Astrocyte of the cerebellum (primary cell): ENCODE measurements around the gene SPDYE4.

Experiments used
- DNase-seq: peaks from one replicate; pipeline ENCODE4 v3.0.0-alpha.2; 2011; ENCODE audit warnings: low read depth
- H3K4me3 ChIP-seq: 2 replicates; pipeline ENCODE4 v1.5.1; 2011; ENCODE audit warnings: mild to moderate bottlenecking, low read depth, low read length, moderate library complexity
- in situ Hi-C: cut with HindIII; loops from 2 replicates; pipeline ENCODE4 v1.10.0; 2017; ENCODE audit warnings: low sequenced_read_pairs
- TF ChIP-seq, protein P1 (sequence below): IDR thresholded peaks from 2 replicates; pipeline ENCODE4 v1.5.1; 2012; ENCODE audit warnings: low read length, low read depth, moderate library complexity, mild to moderate bottlenecking; ENCODE audit errors: missing control alignments

SPDYE4 gene

DNA sequence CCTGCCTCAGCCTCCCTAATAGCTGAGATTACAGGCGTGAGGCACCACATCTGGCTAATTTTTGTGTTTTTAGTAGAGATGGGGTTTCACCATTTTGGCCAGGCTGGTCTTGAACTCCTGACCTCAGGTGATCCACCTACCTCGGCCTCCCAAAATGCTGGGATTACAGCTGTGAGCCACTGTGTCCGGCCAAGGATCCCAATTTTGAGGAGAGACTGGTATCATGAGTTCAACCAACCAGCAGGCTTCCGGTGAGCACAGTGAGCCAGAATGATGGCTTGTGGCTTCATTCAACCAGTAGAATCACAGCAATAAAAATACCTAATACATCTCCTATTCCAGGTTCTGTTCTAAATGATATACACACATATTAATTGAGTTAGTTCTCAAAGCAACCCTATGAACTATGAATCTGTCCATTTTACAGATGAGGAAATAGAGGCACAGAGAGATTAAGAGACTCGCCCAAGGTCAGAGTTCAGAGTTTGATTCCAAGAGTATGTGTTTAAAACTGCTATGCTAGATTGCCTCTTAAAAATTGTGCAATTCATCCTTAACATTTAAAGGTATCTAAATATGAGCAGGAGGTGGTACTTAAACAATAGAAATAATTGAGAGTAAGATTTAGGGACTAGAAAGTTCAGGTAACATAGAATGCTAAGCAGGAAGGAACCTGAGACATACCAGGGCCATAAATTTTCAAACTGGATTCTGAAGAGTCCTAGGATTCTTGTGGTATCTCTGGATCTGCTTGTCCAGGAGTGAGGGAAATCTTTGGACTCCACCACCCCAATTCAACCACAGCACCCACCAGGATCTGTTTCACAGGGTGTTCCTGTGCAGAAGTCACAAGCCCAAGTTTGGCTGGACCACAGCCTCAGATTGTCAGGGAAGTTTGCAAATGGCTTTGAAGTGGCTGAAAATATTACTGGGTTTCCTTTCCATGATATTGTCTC lies 38.8 kb downstream of the SPDYE4 start:
- TF ChIP-seq, protein P1, sequence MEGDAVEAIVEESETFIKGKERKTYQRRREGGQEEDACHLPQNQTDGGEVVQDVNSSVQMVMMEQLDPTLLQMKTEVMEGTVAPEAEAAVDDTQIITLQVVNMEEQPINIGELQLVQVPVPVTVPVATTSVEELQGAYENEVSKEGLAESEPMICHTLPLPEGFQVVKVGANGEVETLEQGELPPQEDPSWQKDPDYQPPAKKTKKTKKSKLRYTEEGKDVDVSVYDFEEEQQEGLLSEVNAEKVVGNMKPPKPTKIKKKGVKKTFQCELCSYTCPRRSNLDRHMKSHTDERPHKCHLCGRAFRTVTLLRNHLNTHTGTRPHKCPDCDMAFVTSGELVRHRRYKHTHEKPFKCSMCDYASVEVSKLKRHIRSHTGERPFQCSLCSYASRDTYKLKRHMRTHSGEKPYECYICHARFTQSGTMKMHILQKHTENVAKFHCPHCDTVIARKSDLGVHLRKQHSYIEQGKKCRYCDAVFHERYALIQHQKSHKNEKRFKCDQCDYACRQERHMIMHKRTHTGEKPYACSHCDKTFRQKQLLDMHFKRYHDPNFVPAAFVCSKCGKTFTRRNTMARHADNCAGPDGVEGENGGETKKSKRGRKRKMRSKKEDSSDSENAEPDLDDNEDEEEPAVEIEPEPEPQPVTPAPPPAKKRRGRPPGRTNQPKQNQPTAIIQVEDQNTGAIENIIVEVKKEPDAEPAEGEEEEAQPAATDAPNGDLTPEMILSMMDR: no peak
- no peak for DNase-seq
- in situ Hi-C loops: no loop called here
- no peak overlapping the region for H3K4me3 ChIP-seq

DNA sequence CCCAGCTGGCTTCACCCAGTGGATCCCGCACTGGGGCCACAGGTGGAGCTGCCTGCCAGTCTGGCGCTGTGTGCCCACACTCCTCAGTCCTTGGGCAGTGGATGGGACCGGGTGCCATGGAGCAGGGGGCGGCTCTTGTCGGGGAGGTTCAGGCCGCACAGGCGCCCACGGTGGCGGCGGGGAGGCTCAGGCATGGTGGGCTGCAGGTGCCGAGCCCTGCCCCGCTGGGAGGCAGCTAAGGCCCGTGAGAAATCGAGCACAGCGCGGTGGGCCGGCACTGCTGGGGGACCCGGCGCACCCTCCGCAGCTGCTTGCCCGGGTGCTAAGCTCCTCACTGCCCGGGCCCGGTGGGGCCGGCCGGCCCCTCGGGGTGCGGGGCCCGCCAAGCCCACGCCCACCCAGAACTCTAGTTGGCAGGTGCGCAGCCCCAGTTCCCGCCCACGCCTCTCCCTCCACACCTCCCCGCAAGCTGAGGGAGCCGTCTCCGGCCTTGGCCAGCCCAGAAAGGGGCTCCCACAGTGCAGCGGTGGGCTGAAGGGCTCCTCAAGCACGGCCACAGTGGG lies 40.3 kb downstream of the SPDYE4 start:
- H3K4me3 ChIP-seq: no peak overlapping the region
- TF ChIP-seq, protein P1: no peak
- no peak for DNase-seq
- in situ Hi-C loops: no loop called here

DNA sequence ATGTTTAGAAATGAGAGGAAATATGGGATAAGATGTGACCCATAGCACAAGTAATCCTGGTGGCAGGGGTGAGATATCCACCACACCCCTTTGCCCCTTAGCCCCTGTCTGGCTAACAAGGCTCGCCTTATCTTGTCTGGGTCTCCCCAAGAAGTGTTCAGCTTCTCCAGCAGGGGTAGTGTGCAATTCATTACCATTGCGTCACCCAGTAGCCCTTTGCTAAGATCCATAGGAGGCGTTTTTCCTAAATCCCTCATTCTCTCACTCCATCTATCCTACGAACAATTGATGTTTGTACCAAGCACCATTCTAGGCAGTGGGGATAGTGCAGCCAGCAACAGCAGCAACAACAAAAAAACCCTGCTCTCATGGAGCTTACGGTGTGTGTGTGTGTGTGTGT lies 44.5 kb downstream of the SPDYE4 start:
- DNase-seq: no peak
- no peak overlapping the region for H3K4me3 ChIP-seq
- TF ChIP-seq, protein P1: no peak
- in situ Hi-C loops: no loop called here

DNA sequence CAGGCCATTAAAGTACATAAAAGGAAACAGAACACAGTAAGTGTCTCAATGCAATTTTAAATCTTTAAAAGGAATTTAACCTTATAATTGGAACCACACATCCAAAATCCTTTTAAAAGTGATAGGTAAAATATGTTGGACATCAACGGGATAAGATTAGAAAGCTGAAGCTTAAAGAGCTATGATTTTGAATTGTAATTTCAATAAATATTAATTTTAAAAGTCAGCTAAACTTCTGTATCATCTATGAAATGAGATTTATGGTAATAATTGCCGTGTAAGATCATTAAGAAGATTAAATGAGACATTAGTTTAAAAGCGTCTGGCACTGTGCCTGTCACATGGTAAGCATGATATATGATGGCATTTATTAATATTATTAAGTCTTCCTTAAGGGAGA lies 45.0 kb downstream of the SPDYE4 start:
- TF ChIP-seq, protein P1: no peak
- in situ Hi-C loops: no loop called here
- DNase-seq: no peak
- no peak overlapping the region for H3K4me3 ChIP-seq

DNA sequence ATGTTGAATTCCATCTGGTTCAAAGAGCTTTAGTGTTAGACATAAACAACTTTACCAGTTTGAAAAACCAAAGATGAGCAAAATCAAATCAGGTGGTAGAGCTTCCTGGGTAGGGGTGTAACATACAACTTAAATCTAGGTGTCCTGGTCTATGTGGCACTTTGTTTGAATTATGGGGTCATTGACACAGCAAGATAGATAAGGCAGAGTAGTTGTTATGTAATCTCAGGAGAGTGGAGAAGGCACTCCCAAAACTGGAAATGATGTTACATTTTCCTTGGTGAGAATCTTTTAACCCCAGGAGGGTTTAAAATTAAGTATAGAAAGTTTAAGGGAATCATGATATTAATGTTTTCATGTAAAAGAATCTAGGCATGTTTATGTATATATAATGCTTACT lies 45.6 kb downstream of the SPDYE4 start:
- no peak overlapping the region for H3K4me3 ChIP-seq
- no peak for DNase-seq
- TF ChIP-seq, protein P1: no peak
- in situ Hi-C loops: no loop called here

GRCh38 chr17:8711291-8711690 lies 47.1 kb downstream of the SPDYE4 start:
- in situ Hi-C loops: no loop called here
- TF ChIP-seq, protein P1: no peak

More at GRCh38 chr17:8711291-8711690, 47.1 kb downstream of the SPDYE4 start:
- no peak for DNase-seq
- H3K4me3 ChIP-seq: no peak overlapping the region
